ENCODE data around the gene NDUFS6.
"Not testable (repeated sequence)": the region's sequence is repeated elsewhere in the genome, so short reads cannot be mapped to it uniquely, and the experiment has no call there.

NDUFS6 gene

DNA sequence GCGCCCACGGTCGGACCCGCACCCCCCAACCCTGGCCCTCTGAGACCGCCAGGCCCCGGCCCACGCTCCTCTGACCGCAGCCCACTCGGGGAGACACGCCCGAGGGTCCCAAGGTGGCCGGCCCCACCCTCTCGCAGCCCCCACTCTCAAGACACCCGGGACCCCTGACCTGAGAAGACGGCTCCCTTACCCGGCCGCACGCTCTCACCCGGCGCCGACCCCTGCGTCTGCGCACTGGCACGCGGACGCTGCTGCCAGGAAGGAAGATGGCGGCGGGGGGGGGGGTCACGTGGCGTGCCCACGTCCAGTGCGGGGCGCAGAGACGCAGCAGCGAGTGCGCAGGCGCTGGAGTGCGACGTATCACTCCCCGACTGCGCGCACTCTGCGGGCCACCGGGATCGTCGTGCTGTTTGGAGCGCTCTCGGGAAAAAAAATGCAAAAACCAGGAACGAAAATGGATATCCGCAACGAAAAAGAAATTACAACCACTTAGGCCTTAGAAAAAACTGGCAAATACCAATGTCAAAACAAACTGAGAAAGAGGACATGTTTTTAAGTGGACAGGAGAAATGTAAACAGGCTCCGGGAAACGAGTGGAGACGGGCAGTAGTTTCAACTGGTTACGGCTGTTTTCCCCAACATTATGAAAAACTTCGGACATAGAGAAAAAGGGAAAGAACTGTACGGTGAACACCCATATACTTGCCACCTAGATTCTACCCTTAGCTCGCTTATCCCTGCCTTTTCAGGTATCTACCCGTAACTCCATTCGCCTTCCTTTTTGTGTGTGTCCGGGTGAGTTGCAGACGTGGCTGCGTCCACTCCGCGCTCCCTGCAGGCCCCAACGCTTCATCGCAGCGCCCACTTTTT, 1.4 kb upstream of the NDUFS6 start, which contains the start of gene MRPL36:
Gene MRPL36 (minus strand): TSS at position 236 of the 870 bp plus-strand sequence. CDS start 902 bp downstream, outside the sequence.
- peak; percentile 94 for DNase-seq

DNA sequence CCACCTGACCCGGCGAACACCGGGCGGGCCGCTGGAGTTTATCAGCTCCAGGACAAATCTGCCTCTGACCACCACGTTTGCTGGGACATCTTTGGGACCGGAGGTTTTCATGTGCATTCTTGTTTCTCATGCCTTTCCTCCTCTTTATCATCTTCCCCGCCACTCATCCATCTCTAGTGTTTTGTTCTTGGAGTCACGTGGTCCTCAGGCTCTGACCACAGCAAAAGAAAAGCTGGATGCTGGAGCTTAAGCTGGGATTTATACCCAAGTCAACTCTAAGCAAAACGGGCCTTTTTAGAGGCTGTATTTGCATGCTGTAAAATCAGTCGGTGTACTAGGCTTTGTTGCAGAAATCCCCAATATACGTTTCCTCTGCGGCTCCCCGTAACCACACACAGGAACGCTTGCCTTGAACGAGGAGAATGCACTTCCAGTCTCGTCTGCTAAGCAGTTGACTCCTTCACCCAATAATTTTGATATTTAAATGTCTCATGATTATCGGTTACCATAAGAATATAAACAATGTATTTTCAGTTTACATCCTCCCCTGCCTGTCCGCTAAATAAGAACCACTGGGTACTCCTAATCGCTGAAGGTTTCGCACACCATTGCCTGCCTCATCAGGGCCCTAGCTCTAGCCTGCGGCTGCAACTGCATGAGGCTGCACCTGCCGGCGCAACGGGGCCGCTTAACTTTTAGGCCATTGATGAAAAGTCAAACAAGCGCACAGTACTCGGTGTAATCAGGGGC, 560 bp upstream of the NDUFS6 start:
- DNase-seq: no peak

DNA sequence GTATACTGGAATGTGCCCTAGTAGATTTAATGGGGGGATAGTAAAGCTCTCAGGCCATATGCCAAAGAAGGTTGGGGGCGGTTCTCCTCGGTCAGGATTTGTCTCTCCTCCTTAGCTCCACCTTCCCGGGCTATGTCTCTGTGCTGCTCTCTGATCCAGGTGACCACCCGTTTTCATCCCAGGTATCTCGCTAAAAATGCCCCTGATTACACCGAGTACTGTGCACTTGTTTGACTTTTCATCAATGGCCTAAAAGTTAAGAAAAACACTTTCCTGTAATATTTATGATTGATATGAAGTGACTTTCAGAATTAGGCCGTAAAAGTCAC, 724 bp downstream of the NDUFS6 start:
- DNase-seq: no peak

DNA sequence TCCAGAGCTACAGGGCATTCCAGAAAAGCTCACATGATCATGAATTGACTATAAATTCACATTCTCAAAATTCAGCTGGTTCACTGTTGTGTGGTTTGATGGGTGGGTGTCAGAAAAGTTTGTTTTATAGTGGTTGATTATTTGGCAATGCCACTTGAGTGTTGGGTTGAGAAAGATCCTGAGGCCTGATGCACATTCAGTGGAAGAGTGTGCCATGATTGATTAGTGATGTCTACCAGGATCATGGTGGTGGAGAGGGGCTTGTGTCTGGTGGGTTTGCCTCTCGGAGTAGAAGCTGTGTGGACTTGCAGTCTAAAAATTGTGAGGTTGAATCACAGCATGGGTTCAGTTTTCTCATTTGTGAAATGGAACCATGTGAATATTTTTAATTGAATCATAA, 2.0 kb downstream of the NDUFS6 start:
- DNase-seq: no peak

DNA sequence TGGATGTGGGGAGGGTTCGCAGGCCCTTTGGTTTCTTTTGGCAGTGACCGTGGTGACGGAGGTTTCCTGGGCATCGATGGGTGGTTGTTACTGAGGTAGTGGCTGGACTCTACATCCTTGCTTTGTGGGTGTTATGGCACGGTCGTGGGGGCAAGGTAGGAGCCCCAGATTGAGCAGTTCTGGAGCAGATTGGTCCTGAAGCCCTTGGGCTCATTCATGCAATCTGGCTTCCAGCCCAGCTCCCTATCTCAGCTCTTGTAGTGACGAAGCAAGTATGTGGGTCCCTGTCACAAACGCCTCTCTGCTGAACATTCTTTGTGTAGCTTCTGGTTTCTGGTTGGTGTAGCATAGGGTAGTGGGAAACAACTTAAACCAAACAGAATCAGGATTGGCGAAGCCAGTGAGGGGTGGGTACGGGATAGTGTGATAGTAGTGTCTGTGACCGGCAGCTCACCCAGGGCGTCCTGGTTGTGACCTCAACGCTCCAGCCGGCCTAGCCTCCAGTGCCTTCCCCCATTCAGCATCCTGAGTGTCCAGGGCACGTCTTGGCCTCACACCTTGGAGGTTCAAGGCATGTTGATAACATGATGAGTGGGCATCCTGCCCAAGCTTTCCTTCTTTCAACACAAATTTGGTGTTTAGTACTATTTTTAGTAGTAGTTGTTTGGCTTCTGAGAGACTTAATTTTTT, 2.9 kb downstream of the NDUFS6 start:
- no peak for DNase-seq

DNA sequence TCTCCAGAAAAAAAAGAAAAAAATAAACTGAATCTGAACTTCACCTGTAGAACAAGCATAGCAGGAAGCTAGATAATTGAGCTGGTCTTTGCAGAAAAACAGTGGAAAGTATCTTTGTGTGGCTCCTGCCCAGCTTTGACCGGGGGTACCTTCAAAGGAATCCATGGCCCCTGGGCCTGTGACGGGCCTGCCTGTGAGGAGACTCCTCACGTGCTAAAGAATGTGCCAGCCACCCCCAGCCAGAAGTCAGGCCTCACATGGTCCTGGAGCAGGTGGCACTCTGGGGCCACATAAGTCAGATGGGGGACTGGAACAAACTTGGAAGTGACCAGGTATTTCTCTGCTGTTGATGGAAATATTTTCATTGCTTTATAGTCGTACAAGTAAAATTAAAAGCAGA, 4.1 kb downstream of the NDUFS6 start:
- DNase-seq: no peak

DNA sequence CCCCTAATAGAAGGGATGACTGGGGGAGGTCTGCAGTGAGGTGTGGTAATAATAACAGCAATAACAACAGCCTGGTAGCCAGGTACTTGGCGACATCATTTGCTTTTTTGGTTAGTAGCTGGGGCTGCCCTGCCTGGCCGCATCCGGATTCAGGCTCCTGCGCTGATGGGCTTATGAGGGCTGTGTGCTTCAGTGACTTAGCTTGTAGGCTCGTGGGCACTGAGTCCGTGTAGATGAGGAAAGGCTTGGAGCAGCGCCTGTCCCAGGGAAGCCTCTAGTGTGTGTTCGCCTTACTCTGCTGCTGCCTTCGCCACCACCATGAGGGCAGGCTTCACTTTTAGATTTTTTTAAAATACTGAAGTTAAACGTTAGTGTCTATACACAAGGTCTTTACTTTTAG, 4.5 kb downstream of the NDUFS6 start:
- no peak for DNase-seq

DNA sequence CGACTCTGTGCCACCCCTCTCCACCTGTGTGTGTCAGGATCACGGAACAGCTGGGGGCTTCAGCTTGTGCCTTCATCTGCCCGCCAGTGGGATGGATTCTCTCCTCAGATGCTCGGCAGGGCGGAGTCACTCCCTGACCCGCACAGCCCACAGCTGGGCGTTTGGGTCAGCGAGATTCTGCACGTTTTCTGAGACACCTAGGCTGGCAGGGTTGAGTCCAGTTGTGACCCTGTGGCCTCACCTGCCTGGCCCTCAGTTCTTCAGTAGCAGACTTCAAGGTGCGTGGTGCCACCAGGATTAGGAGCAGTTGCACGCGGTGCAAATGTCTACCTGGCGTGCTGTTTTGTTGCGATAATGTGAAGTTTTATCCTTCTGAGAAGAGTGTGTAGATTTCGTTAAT, 5.0 kb downstream of the NDUFS6 start:
- DNase-seq: no peak

DNA sequence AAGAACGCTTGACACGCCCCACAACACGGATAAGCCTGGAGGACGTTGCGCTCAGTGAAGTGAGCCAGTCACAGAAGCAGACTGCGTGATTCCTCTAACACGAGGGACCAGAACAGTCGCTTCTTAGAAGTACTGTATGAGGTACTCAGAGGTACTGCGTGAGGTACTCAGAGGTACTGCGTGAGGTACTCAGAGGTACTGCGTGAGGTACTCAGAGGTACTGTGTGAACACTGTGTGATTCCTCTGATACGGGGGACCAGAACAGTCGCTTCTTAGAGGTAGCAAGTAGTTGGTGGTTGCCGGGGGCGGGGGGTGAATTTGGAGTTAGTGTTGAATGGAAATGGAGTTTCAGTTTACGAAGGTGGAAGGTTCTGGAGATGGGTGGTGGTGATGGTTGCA, 5.8 kb downstream of the NDUFS6 start:
- DNase-seq: no peak

DNA sequence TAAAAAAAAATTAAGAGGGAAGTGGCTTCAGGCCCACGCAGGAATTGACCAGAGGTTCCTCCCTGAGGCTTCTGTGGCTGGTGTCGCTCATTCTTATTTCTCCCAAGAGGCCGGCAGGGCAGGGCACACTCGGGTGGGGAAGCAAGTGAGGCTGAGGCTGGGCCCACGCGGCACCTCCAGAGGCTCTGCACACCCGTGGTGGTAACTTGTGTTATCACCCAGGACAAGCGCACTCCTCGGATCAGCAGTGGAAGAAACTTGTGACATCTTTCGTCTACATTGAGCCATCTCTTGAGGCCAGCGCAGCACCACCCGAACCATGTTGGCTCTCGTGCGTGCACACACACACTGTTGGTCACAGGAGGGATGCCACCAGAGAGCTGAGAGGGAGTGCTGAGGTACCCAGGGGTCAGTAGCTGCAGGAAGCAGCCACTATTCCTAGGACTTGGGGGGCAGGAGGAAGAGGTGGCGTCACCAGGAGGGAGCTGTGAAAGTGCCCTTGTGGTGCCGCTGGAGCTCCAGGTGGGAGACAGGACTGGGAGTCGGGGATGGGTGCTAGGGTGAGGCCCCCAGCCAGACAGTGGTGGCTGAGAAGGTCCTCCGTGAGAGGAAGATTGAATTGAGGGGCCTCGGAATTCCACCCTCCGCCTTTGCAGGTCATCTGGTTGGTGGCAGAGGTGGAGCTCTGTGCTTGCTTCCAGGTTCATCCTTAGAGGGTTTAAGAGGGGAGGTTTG, 6.4 kb downstream of the NDUFS6 start:
- no peak for DNase-seq

DNA sequence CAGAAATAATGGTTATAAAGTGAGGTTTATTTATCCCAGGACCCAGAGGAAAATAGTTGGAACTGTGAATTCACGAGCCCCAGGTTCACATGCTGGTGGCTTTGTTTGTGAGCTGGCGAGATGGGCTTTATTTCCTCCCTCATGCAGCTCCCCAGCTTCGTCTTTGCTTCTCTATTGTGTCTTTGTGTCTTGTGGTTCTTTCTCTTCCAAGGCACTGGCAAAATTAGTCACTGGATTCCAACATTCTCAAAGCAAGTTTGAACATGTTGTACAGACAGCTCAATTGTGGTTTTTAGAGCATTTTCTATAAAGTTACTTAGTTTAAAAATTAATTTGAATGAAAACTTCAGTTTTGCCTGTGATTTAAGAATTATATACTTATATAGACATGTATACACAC, 7.2 kb downstream of the NDUFS6 start:
- no peak for DNase-seq

DNA sequence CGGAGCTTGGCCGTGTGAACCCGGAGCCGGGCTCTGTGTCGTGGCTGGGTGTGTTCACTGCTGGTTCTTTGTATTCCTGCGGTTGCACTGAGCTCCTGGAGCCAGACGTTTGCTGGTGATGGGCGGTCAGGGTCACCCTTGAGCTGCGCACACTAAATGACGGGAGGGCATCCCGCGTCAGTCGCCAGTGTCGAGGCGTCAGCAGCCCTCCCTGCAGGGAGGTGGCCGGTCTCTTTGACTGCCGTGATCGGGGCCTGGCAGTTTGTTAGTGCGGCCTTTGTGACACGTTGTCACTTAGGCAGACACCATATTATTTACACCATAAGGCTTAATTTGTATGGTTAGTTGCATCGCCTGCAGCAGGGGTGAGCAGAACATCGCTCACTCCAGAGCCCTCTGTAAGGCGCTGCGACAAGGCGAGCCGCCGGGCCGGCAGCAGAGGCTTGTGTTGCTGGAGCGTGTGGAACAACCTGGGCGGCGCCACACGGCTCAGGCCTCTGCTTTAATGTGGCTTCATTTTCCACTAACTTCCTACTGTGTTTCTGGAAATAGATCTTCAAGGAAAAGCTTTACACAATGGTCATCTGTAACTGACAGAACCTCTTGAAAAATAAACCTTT, 8.3 kb downstream of the NDUFS6 start:
- DNase-seq: no peak

DNA sequence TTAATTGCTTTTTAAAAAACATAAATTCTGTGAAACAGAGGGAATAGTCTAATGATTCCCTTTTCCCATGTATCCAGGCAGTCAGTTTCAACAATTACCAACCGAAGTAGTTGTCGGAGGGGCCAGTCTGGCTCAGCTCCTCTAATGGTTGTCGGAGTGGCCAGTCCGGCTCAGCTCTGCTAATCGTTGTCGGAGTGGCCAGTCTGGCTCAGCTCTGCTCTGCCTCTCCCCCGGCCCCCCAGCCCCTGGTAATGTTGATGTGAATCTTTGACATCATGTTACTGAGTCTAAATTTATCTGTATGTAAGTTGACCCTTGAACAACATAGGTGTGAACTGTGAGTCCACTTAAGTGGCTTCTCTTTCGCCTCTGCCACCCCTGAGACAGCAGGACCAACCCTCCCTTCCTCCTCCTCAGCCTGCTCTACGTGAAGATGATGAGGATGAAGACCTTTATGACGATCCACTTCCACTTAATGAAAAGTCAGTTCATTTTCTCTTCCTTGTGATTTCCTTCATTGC, 9.4 kb downstream of the NDUFS6 start:
- DNase-seq: no peak

DNA sequence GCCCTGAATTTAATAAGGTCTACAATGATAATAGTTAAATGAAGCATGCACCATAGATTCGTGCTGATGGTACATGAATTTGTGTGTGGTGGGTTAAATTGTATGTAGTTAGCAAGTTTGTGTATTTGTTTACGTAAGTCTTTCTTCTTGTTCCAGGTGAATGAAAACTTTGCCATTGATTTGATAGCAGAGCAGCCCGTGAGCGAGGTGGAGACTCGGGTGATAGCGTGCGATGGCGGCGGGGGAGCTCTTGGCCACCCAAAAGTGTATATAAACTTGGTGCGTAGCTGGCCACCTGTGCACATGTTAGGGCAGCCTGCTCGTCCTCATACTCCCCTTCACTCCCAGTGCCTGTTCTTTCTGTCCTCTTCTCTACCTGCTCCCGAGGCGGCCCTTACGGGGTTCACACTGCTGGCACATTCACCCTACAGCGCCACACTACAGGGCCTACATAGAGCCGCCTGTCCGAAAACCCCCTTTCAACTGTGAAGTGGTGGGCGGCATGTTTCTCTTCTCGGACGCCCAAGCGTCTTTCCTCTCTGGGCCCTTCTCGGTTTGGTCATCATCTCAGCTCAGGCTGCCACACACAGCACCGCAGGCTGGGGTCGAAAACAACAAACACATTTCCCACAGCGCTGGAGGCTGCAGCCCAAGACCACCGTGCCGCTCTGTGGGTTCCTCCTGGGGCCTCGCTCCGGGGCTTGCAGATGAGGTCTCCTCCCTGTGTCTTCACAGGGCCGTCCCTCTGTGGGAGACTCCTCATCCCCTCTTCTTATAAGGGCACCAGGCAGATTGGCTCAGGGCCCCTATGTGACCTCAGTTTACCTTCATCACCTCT, 13.2 kb downstream of the NDUFS6 start:
- no peak for DNase-seq

DNA sequence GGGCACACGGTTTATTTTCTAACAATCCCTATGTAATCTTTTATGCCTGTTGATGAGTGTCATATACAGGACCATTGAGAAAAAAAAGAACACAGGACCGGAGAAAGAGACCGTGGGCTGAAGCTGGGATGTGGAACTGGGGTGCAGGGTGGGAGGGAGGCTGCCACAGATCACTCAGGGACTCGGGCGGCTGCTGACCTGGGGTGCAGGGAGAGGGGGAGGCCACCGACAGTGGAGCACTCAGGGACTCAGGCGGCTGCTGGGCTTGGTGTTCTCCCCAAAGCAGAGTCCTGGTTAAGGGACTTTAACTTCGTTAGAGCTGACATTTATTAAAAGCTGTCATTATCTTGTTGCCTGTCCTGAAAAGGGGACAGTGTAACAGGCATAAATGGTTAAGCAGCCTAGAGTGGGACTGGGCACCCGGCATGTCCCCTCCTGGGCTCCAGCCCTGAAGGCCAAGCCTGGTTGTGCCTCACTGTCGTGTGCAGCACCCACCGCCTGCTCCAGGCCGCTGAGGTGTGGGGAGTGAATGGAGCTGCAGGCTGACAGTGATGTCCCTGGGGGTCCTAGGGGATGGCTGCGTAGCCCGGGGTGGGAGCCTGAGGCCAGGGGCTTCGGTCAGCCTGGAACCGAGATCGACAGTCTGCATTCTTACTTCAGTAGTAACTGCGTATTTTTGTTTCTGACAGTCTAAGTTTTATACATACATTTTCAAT, 14.0 kb downstream of the NDUFS6 start:
- no peak for DNase-seq

DNA sequence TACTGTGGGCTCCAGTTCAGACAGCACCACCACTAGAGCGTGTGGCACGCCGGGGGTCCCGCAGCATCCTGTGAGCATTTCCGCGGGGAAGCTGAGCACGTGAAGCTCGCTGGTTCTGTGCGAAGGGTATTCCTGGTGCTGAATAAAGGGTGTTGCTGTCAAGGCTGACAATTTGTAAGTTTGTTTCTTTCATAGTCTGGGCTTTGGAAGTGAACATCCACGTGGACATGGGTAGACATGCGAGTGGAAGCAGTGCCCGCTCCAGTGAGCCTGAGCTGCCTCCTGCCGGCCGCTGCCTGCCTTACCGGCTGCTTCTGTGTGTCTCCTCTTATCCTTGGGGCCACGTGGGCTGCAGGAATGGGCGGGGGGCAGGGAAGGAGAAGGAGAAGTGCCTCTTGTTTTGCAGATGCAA, 14.7 kb downstream of the NDUFS6 start:
- no peak for DNase-seq

DNA sequence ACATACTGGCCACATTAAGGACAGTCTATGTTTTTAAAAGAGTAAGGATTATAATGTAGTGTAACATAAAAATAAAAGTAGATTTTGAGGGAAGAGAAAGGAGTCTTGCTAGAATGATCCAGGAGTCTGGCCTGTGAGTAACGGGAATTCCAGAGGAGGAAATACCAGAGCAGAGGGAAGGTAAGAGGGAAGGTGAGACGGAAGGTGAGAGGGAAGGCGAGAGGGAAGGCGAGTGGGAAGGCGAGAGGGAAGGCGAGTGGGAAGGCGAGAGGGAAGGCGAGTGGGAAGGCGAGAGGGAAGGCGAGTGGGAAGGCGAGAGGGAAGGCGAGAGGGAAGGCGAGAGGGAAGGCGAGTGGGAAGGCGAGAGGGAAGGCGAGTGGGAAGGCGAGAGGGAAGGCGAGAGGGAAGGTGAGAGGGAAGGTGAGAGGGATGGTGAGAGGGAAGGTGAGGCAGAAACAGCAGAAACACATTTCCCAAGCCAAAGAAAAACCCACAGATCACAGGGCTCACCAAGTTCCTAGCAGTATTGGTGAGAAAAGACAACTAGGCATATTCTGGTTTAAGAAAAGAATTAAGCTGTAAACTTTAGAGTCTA, 15.4 kb downstream of the NDUFS6 start:
- not testable (repeated sequence) for DNase-seq

DNA sequence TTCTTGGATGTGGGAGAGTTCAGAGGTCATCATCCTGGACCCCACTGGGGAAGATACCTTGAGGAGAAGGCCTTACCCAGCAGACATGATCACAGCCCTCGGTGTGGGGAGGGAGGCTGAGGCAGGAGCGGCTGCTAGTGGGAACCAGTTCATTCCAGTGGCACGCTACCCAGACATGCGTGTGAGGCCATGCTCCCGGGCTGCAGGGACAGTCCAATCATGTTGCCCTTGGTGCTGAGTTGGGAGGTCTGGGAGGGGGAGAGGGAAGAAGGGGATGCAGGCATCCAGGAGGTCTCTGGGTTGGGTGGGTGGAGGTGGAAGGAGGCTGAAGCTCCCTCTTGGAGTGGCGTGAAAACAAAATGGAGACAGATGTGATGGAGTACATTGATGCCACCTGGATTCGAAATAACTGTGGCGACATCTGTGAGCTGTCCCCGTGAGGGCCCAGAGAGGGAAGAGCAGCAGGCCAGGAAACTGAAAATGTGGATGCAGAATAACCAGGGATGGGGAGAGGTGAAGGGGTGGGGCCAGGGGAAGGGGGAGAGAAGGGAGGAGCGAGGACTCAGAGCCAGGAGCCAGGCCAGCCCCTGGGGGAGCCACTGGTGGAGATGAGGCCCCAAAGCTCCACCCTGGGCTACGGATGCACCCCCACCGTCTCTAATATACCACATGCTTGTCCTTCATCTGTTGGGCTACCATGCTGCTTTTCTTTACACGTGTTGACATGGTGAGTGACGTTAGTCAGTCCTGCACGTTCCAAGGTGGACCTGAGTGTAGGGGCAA, 16.2 kb downstream of the NDUFS6 start:
- DNase-seq: no peak

DNA sequence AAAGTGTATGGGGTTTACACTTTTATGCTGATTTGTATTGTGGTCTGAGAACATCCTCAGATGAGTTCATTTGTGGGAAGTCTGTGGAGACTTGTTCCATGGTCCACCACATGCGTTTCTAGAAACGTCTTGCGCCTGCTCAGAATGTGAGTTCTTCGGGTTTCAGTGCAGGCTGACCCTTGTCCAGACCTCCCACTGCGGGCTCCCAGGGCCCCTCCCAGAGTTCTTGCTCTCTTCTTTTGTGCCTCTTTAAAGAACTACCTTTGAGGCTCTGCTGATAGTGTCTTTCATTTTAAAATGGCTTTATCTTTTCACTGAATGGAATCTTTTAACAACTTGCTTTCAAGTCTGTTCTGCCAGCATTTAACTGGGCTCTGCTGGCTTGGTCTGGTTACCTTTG, 17.6 kb downstream of the NDUFS6 start:
- no peak for DNase-seq

All from stimulated activated CD8-positive, alpha-beta memory T cell treated with anti-CD3 and anti-CD28 coated beads, Interleukin-4, amount 100 ng/mL, for 48 hours (primary cell).